ENCODE data around the gene CD300LD.
"Not testable (repeated sequence)": the region's sequence is repeated elsewhere in the genome, so short reads cannot be mapped to it uniquely, and the experiment has no call there.

GRCh38 chr17:74636541-74637085 lies 44.5 kb upstream of the CD300LD start:
- not testable (repeated sequence) for TF ChIP-seq CTCF, POLR2A (IDR thresholded peaks at IDR 0.05)

Measured in uterus (tissue), 2 donors.